Hepatocyte (in vitro differentiated cells): ENCODE data around the gene KYAT1. TPM values are rescaled to one million over a fixed set of nuclear protein-coding genes. Genes with fewer than 3 reads are reported as not detected.
A peak's percentile ranks its signal among the peaks of the same experiment; 100 is the strongest.

Experiments used
- DNase-seq: peaks from one replicate; pipeline ENCODE4 v3.0.0-alpha.2; 2016; ENCODE audit warnings: low spot score
- H2AFZ ChIP-seq: fragments of 200-600 bp; sonication (generic); 2 replicates; pipeline ENCODE4 v1.6.0; 2016; ENCODE audit warnings: antibody characterized with exemption, mild to moderate bottlenecking
- H3K27ac ChIP-seq: fragments of 200-600 bp; sonication (generic); 2 replicates; pipeline ENCODE4 v1.5.1; 2016; ENCODE audit warnings: mild to moderate bottlenecking
- H3K27me3 ChIP-seq: fragments of 200-600 bp; sonication (generic); 2 replicates; pipeline ENCODE4 v1.6.1; 2016
- H3K36me3 ChIP-seq: fragments of 200-600 bp; sonication (generic); replicated peaks from 2 replicates; pipeline ENCODE4 v1.5.1; 2016; ENCODE audit warnings: low read depth; ENCODE audit not compliant: insufficient read depth
- H3K4me1 ChIP-seq: fragments of 200-600 bp; sonication (generic); 2 replicates; pipeline ENCODE4 v1.5.1; 2016; ENCODE audit warnings: mild to moderate bottlenecking, moderate library complexity; ENCODE audit not compliant: insufficient read depth
- H3K4me2 ChIP-seq: fragments of 200-600 bp; sonication (generic); 2 replicates; pipeline ENCODE4 v1.6.0; 2016
- H3K4me3 ChIP-seq: fragments of 200-600 bp; sonication (generic); 2 replicates; pipeline ENCODE4 v1.5.1; 2016; ENCODE audit warnings: mild to moderate bottlenecking
- H3K79me2 ChIP-seq: fragments of 200-600 bp; sonication (generic); 2 replicates; pipeline ENCODE4 v1.6.0; 2017; ENCODE audit warnings: mild to moderate bottlenecking
- H3K9me2 ChIP-seq: fragments of 200-600 bp; sonication (generic); replicated peaks from 2 replicates; pipeline ENCODE4 v1.6.0; 2017; ENCODE audit warnings: mild to moderate bottlenecking; ENCODE audit not compliant: insufficient read depth
- H3K9me3 ChIP-seq: fragments of 200-600 bp; sonication (generic); 2 replicates; pipeline ENCODE4 v1.5.1; 2016; ENCODE audit warnings: low read depth, mild to moderate bottlenecking
- H4K20me1 ChIP-seq: fragments of 200-600 bp; sonication (generic); 2 replicates; pipeline ENCODE4 v1.6.0; 2016; ENCODE audit warnings: mild to moderate bottlenecking; ENCODE audit not compliant: insufficient read depth, poor library complexity, severe bottlenecking
- EZH2 ChIP-seq: fragments of 200-600 bp; sonication (generic); IDR thresholded peaks from 2 replicates; pipeline ENCODE4 v1.6.1; 2016; ENCODE audit warnings: antibody characterized with exemption, mild to moderate bottlenecking, borderline replicate concordance
- EZH2phosphoT487 ChIP-seq: fragments of 200-600 bp; sonication (generic); IDR thresholded peaks from one replicate; pipeline ENCODE4 v1.6.1; 2018; ENCODE audit warnings: antibody characterized with exemption, mild to moderate bottlenecking, low read depth, moderate library complexity; ENCODE audit not compliant: unreplicated experiment, severe bottlenecking
- WGBS: methylation state at CpG from one replicate; pipeline ENCODE4 v1.1.6; 2016; ENCODE audit warnings: low lambda C conversion rate; ENCODE audit errors: missing lambda C conversion rate; 5-methylcytosine and 5-hydroxymethylcytosine counted together
- polyA plus RNA-seq: library from polyadenylated mRNA; unstranded; fragments of >200 nt; fragmentation: Nextera tagmentation; extraction: Ambion mirVana; gene quantifications from 2 replicates; pipeline ENCODE4 v1.2.1, GENCODE V29; 2016
- total RNA-seq: library from RNA; depleted of rRNA; stranded (reverse); fragments of >200 nt; gene quantifications from 2 replicates; pipeline ENCODE4 v1.2.3, GENCODE V29; 2014
- TF ChIP-seq, protein P1 (sequence below): fragments of 200-600 bp; sonication (generic); IDR thresholded peaks from 2 replicates; pipeline ENCODE4 v1.5.1; 2016; ENCODE audit warnings: antibody characterized with exemption, mild to moderate bottlenecking; ENCODE audit not compliant: poor library complexity

Gene KYAT1
- total and polyA plus RNA-seq, 2 experiments from 2014 or later: 5.1 to 8.7 TPM

DNA sequence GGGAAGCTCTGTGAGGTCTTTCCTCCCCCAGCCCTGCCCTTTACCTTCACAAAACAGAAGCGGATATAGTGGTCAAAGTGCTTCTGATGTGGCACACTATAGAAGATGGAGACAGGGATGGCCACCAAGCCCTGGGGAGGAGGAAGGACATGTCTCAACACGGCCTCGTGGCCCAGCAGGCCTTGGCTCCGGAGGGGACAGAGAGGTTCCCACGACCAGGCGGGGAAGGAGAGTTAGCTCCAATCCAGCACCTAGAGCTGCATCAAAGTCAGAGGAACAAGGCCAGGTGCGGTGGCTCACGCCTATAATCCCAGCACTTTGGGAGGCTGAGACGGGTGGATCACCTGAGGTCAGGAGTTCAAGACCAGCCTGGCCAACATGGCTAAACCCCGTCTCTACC, 48.1 kb downstream of the KYAT1 start:
- whole genome bisulfite sequencing: 94% methylated on average over 10 of the region's 10 CpGs
- no peak overlapping the region for H2AFZ ChIP-seq
- H3K36me3 ChIP-seq: no peaks in the 10 kb centered on the region
- TF ChIP-seq, protein P1, sequence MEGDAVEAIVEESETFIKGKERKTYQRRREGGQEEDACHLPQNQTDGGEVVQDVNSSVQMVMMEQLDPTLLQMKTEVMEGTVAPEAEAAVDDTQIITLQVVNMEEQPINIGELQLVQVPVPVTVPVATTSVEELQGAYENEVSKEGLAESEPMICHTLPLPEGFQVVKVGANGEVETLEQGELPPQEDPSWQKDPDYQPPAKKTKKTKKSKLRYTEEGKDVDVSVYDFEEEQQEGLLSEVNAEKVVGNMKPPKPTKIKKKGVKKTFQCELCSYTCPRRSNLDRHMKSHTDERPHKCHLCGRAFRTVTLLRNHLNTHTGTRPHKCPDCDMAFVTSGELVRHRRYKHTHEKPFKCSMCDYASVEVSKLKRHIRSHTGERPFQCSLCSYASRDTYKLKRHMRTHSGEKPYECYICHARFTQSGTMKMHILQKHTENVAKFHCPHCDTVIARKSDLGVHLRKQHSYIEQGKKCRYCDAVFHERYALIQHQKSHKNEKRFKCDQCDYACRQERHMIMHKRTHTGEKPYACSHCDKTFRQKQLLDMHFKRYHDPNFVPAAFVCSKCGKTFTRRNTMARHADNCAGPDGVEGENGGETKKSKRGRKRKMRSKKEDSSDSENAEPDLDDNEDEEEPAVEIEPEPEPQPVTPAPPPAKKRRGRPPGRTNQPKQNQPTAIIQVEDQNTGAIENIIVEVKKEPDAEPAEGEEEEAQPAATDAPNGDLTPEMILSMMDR: no peak
- no peak for TF ChIP-seq EZH2phosphoT487
- no peaks in the 10 kb centered on the region for H3K9me2 ChIP-seq
- no peaks in the 10 kb centered on the region for H4K20me1 ChIP-seq
- H3K4me1 ChIP-seq: peaks cover 3% of the 10 kb centered on the region
- no peak overlapping the region for H3K27ac ChIP-seq
- no peak overlapping the region for H3K4me3 ChIP-seq
- H3K4me2 ChIP-seq: no peak overlapping the region
- no peaks in the 10 kb centered on the region for H3K9me3 ChIP-seq
- peaks cover 5% of the 10 kb centered on the region for H3K79me2 ChIP-seq
- no peaks in the 10 kb centered on the region for H3K27me3 ChIP-seq
- no peak for DNase-seq

DNA sequence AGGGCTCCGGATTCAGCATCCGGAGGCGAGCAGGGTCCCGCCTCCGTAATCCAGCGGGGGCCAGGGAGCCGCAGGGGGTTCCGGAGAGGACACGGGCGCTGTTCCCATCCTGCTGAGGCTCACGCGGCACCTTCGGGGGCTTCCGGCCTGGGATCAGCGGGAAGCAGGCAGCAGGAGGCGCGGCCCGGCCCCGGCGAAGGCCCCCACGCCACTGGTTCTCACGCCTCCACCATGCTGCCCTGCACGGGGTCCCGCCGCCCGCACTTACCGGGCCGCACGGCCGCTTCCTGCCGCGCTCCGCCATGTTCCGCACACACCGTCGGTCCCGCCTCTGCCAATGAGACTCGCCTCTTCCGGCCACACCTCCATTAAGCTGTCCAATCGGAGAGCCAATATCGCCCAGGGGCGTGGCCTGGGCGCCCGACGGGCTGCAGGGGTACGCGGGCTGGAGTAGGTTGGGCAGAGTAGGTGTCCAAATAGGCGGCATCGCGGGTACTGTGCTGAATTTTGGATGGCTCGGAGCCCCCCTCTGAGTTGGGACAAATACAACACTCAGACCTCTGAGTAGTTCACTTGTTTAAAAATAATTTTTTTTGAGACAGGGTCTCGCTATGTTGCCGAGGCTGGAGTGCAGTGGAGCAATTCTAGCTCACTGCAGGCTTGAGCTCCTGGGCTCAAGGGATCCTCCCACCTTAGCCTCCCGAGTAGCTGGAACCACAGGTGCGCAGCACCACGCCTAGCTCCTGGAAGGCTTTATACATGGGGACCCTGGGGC, 52.1 kb downstream of the KYAT1 start, which contains the start of gene SPOUT1:
SPOUT1 (minus strand) TSS at position 318 of the 775 bp plus-strand sequence; CDS start at position 304, 14 bp downstream.
- peak within 1 kb of the TSS; percentile 91 for H3K4me2 ChIP-seq
- peak within 1 kb of the TSS; percentile 90 for H2AFZ ChIP-seq
- H3K4me3 ChIP-seq: peak within 1 kb of the TSS; percentile 58
- no peak for TF ChIP-seq EZH2
- TF ChIP-seq, protein P1: no peak
- TF ChIP-seq EZH2phosphoT487: no peak
- peaks cover 5% of the 10 kb centered on the region for H3K4me1 ChIP-seq
- H3K9me3 ChIP-seq: no peaks in the 10 kb centered on the region
- H3K79me2 ChIP-seq: peaks cover 12% of the 10 kb centered on the region
- H3K36me3 ChIP-seq: no peaks in the 10 kb centered on the region
- no peaks in the 10 kb centered on the region for H4K20me1 ChIP-seq
- peak; percentile 96 for DNase-seq
- WGBS: 4% methylated on average over 48 of the region's 56 CpGs
- no peaks in the 10 kb centered on the region for H3K27me3 ChIP-seq
- no peaks in the 10 kb centered on the region for H3K9me2 ChIP-seq
- H3K27ac ChIP-seq: peak within 1 kb of the TSS; percentile 11

DNA sequence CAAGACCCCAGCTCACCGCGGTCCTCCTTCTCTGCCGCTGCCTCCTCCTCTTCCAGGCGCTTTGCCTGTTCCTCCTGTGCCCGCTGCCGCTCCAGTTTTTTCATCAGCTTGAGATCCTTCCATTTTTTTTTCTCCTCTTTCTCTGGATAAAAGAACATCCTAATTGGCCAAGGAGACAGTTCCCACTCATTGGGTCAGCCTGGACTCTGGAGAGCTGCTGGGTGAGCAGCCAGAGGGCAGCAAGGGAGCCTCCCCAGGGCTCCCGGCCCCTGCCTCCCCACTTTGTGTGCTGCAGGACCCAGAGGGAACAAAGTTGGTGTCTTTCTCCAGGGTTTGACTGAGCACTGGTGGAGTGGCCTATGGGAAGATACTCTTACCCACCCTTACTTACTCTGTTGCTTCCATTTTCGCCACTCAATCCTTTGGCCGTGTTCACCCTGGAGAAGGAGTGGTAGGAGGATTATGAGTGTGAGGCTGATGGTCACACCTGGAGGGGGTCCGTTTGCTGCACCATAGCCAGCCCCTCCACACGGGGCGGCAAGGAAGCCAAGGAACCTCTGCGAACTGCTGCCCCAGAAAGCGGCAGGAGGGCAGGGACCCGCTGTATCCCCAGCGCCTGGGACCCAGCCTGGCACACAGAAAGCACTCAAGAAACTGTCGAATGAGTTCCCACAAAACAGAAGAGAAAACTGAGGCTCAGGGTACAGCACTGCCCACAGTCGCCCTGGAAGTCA, 52.9 kb downstream of the KYAT1 start:
- H3K4me2 ChIP-seq: peak overlapping the region; percentile 91
- H3K27ac ChIP-seq: peak overlapping the region; percentile 11
- H3K9me2 ChIP-seq: no peaks in the 10 kb centered on the region
- whole genome bisulfite sequencing: 36% methylated on average over 18 of the region's 18 CpGs
- no peaks in the 10 kb centered on the region for H3K36me3 ChIP-seq
- H2AFZ ChIP-seq: peak overlapping the region; percentile 90
- peak overlapping the region; percentile 58 for H3K4me3 ChIP-seq
- H3K79me2 ChIP-seq: peaks cover 12% of the 10 kb centered on the region
- H3K4me1 ChIP-seq: peaks cover 5% of the 10 kb centered on the region
- no peaks in the 10 kb centered on the region for H4K20me1 ChIP-seq
- TF ChIP-seq EZH2: no peak
- TF ChIP-seq EZH2phosphoT487: no peak
- TF ChIP-seq, protein P1: no peak
- H3K27me3 ChIP-seq: no peaks in the 10 kb centered on the region
- no peak for DNase-seq
- no peaks in the 10 kb centered on the region for H3K9me3 ChIP-seq
